Trophoblast cell (in vitro differentiated cells and primary cell): ENCODE results near the gene EPHA1.

ENCODE experiments used
- DNase-seq, 2 donors: peaks; one replicate each; pipeline ENCODE4 v3.0.0-alpha.2; 2016
- H2AFZ ChIP-seq: 2 replicates; pipeline ENCODE4 v1.6.1; 2013; ENCODE audit warnings: low read length, moderate library complexity, mild to moderate bottlenecking; ENCODE audit not compliant: insufficient read depth, poor library complexity
- H2AK5ac ChIP-seq: 2 replicates; pipeline ENCODE4 v1.6.1; 2013; ENCODE audit warnings: mild to moderate bottlenecking, low read length
- H2BK120ac ChIP-seq: 2 replicates; pipeline ENCODE4 v1.6.1; 2013; ENCODE audit warnings: low read length, mild to moderate bottlenecking, moderate library complexity; ENCODE audit not compliant: insufficient read depth, poor library complexity
- H2BK12ac ChIP-seq: 2 replicates; pipeline ENCODE4 v1.6.1; 2013; ENCODE audit warnings: mild to moderate bottlenecking, low read length, moderate library complexity
- H2BK5ac ChIP-seq: 2 replicates; pipeline ENCODE4 v1.6.1; 2013; ENCODE audit warnings: low read length, low read depth, moderate library complexity, mild to moderate bottlenecking; ENCODE audit not compliant: poor library complexity
- H3K14ac ChIP-seq: 2 replicates; pipeline ENCODE4 v1.6.1; 2013; ENCODE audit warnings: mild to moderate bottlenecking, low read length
- H3K18ac ChIP-seq: 2 replicates; pipeline ENCODE4 v1.6.1; 2013; ENCODE audit warnings: mild to moderate bottlenecking, low read length
- H3K23ac ChIP-seq: 2 replicates; pipeline ENCODE4 v1.6.1; 2013; ENCODE audit warnings: low read length
- H3K27ac ChIP-seq: 2 replicates; pipeline ENCODE4 v1.5.1; 2013; ENCODE audit warnings: low read depth, mild to moderate bottlenecking, inconsistent platforms, low read length, moderate library complexity
- H3K27me3 ChIP-seq: 2 replicates; pipeline ENCODE4 v1.6.1; 2013; ENCODE audit warnings: inconsistent platforms, mild to moderate bottlenecking, low read length, moderate library complexity; ENCODE audit not compliant: insufficient read depth
- H3K36me3 ChIP-seq, 2 experiments: 1 replicate in 1 of 2; 2 replicates in 1 of 2; pipeline ENCODE4 v1.6.1; 2013; ENCODE audit warnings: low read length in 2 of 2, mild to moderate bottlenecking in 2 of 2, moderate library complexity in 1 of 2; ENCODE audit not compliant: insufficient read depth in 2 of 2, control insufficient read depth in 1 of 2
- H3K4ac ChIP-seq: 2 replicates; pipeline ENCODE4 v1.6.1; 2013; ENCODE audit warnings: low read depth, mild to moderate bottlenecking, low read length, moderate library complexity
- H3K4me1 ChIP-seq, 2 experiments: 1 replicate in 1 of 2; 2 replicates in 1 of 2; pipeline ENCODE4 v1.6.1; 2013; ENCODE audit warnings: low read length in 2 of 2, mild to moderate bottlenecking in 2 of 2, moderate library complexity in 1 of 2; ENCODE audit not compliant: insufficient read depth in 2 of 2, control insufficient read depth in 1 of 2
- H3K4me2 ChIP-seq: 2 replicates; pipeline ENCODE4 v1.6.1; 2013; ENCODE audit warnings: inconsistent platforms, mild to moderate bottlenecking, low read length, moderate library complexity
- H3K4me3 ChIP-seq: 2 replicates; pipeline ENCODE4 v1.5.1; 2013; ENCODE audit warnings: mild to moderate bottlenecking, low read depth, low read length, inconsistent platforms
- H3K79me1 ChIP-seq: one replicate; pipeline ENCODE4 v1.6.1; 2013; ENCODE audit warnings: low read length
- H3K79me2 ChIP-seq: 2 replicates; pipeline ENCODE4 v1.6.1; 2013; ENCODE audit warnings: low read length, mild to moderate bottlenecking; ENCODE audit not compliant: control insufficient read depth, insufficient read depth, poor library complexity
- H3K9ac ChIP-seq: 2 replicates; pipeline ENCODE4 v1.6.1; 2013; ENCODE audit warnings: mild to moderate bottlenecking, low read length
- H3K9me3 ChIP-seq: 2 replicates; pipeline ENCODE4 v1.6.1; 2013; ENCODE audit warnings: low read depth, mild to moderate bottlenecking, control low read depth, inconsistent platforms, low read length; ENCODE audit not compliant: insufficient read depth
- H4K12ac ChIP-seq: 2 replicates; pipeline ENCODE4 v1.6.1; 2013; ENCODE audit warnings: low read depth, mild to moderate bottlenecking, low read length, moderate library complexity
- H4K8ac ChIP-seq: 2 replicates; pipeline ENCODE4 v1.6.1; 2013; ENCODE audit warnings: low read depth, mild to moderate bottlenecking, low read length, moderate library complexity
- H4K91ac ChIP-seq: one replicate; pipeline ENCODE4 v1.6.1; 2013; ENCODE audit warnings: low read depth, mild to moderate bottlenecking, low read length, moderate library complexity
- WGBS: extraction: QIAGEN DNeasy Blood & Tissue Kit; methylation state at CpG from one replicate; pipeline ENCODE4 v1.1.7; 2013; ENCODE audit warnings: missing lambda C conversion rate; ENCODE audit not compliant: insufficient read length, insufficient coverage; ENCODE audit errors: extremely low coverage; 5-methylcytosine and 5-hydroxymethylcytosine counted together

Gene EPHA1

DNA sequence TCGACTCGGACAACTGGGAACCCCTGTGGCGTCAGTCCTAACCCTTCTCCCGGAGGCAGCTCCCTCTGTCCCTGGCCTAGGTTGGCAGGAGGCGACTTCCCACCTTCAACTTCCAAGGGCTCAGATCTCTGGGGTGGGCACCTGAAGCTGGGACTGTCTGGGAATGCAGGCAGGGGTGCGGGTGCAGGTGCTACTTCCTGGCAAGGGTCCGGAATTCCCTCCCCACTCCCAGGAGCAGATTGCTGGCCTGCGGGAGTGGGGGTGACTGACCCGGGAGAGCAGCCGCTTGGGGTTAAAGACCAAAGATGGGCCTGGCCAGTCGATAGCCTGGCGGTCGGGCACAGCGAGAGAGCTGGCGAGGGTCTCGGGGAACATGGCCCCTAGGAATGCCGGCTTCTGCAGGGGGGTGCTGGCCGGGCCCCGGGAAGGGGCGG, 387 bp downstream of the EPHA1 start:
- peak overlapping the region; percentile 15 for H2BK120ac ChIP-seq
- no peaks in the 10 kb centered on the region for H3K9me3 ChIP-seq
- H2BK5ac ChIP-seq = peak overlapping the region; percentile 71
- peak overlapping the region; percentile 5 for H4K8ac ChIP-seq
- H3K23ac ChIP-seq = no peak overlapping the region
- DNase-seq = no peak
- no CpG with 5 or more reads among the region's 20 CpGs for WGBS
- H3K4me2 ChIP-seq = peak overlapping the region; percentile 74
- peak overlapping the region; percentile 75 for H3K4me3 ChIP-seq
- H3K79me1 ChIP-seq = peaks cover 14% of the 10 kb centered on the region
- H3K4me1 ChIP-seq = peaks cover 26 to 37% of the 10 kb centered on the region in 2 experiments
- peak overlapping the region; percentile 32 for H3K14ac ChIP-seq
- H3K79me2 ChIP-seq = peaks cover 8% of the 10 kb centered on the region
- H3K18ac ChIP-seq = peak overlapping the region; percentile 64
- H3K36me3 ChIP-seq = peaks cover 4 to 6% of the 10 kb centered on the region in 2 experiments
- peak overlapping the region; percentile 36 for H3K9ac ChIP-seq
- H2AK5ac ChIP-seq = peak overlapping the region; percentile 49
- peak overlapping the region; percentile 12 for H3K27ac ChIP-seq
- no peak overlapping the region for H2BK12ac ChIP-seq
- H2AFZ ChIP-seq = peak overlapping the region; percentile 24
- H3K4ac ChIP-seq = peak overlapping the region; percentile 90
- no peaks in the 10 kb centered on the region for H3K27me3 ChIP-seq
- peak overlapping the region; percentile 63 for H4K12ac ChIP-seq
- H4K91ac ChIP-seq = peak overlapping the region; percentile 17

DNA sequence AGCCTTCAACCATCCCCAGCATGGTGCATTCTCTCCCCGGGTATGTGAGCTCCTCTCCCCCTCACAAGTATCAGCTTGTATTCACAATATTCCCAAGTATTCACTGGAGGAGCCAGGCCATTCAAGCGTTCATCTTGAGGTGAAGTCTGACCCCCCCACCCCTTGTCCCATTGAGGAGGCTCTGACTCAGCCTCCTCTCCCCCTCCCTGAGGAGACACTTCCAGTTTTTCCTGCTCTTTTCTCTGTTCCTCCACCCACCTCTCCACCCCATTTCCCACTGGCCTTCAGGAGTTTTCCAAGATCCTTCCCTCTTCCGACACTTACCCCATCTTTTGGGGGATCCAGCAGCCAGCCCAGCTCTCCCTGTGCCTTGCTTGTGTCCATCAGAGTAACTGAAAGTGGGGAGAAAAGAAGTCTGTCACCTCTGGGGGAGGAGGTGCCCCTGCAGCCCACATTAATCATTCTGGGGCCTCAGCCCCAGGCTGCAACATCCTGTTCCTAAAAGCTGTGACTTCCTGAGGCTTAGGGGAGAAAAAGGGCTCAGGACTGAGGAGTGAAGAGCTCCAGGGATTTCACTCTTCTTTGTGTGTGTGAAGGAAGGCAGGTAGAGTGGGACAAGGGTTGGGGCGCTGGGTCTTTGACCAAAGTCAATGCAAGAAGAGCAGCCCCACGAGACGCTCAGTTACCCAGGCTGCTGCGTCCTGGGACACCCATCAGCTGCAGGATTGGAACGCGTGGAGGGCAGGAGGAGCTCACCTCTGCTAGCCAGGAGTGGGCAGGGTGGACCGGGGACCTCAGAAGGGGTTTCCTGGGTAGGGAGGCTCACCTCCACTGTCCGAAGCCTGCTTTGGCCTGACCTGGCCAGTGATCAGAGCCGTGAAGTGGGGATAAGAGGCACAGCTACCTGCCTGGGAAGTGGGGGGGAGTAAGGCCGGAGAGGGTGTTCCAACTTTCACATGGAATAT, 1.1 kb downstream of the EPHA1 start:
- Histone ChIP-seq H4K91ac (peak overlapping the region; percentile 17), H3K27me3 (no peaks in the 10 kb centered on the region), H3K36me3 (peaks cover 4 to 6% of the 10 kb centered on the region in 2 experiments), H2BK12ac (peak overlapping the region; percentile 3), H2AK5ac (peak overlapping the region; percentile 49), H3K9ac (peak overlapping the region; percentile 36), H4K12ac (peak overlapping the region; percentile 63), H3K27ac (peak overlapping the region; percentile 12), H3K18ac (peak overlapping the region; percentile 64), H3K23ac (no peak overlapping the region), H3K79me2 (peaks cover 8% of the 10 kb centered on the region), H2AFZ (peak overlapping the region; percentile 24), H2BK5ac (peak overlapping the region; percentile 71), H3K4me2 (peak overlapping the region; percentile 74), H3K14ac (peak overlapping the region; percentile 32), H3K4me3 (peak overlapping the region; percentile 75), H3K4ac (peak overlapping the region; percentile 90), H3K79me1 (peaks cover 14% of the 10 kb centered on the region), H3K4me1 (peaks cover 26 to 37% of the 10 kb centered on the region in 2 experiments), H4K8ac (peak overlapping the region; percentile 5), H3K9me3 (no peaks in the 10 kb centered on the region), H2BK120ac (peak overlapping the region; percentile 15)
- no CpG with 5 or more reads among the region's 13 CpGs for WGBS
- DNase-seq = no peak

DNA sequence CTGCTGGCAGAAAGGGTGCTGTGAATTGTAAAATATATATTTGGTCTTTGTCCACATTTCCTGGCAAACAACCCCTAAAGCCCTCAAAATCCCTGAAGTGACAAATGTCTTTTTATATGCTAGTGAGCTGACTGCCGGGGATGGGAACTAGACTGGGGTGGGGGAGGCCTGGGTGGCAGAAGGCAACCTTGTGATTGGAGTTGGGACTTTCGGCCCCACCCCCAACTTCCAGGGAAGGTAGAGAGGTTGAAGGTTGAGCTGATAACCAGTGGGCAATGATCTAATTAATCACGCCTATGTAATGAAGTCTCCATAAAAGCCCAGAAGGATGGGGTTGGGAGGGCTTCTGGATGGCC, 2.7 kb downstream of the EPHA1 start:
- Histone ChIP-seq H3K23ac (no peak overlapping the region), H3K9ac (no peak overlapping the region), H2BK5ac (no peak overlapping the region), H4K8ac (no peak overlapping the region), H3K27me3 (no peaks in the 10 kb centered on the region), H3K36me3 (peaks cover 10 to 12% of the 10 kb centered on the region in 2 experiments), H3K4ac (no peak overlapping the region), H3K4me3 (no peak overlapping the region), H2BK12ac (no peak overlapping the region), H3K9me3 (no peaks in the 10 kb centered on the region), H3K18ac (no peak overlapping the region), H3K14ac (no peak overlapping the region), H3K27ac (no peak overlapping the region), H2AFZ (no peak overlapping the region), H2AK5ac (no peak overlapping the region), H3K4me2 (no peak overlapping the region), H3K4me1 (peaks cover 26 to 34% of the 10 kb centered on the region in 2 experiments), H2BK120ac (no peak overlapping the region), H3K79me2 (peaks cover 8% of the 10 kb centered on the region), H3K79me1 (peaks cover 14% of the 10 kb centered on the region), H4K12ac (no peak overlapping the region), H4K91ac (no peak overlapping the region)
- no peak for DNase-seq
- WGBS = no CpG with 5 or more reads among the region's 3 CpGs

DNA sequence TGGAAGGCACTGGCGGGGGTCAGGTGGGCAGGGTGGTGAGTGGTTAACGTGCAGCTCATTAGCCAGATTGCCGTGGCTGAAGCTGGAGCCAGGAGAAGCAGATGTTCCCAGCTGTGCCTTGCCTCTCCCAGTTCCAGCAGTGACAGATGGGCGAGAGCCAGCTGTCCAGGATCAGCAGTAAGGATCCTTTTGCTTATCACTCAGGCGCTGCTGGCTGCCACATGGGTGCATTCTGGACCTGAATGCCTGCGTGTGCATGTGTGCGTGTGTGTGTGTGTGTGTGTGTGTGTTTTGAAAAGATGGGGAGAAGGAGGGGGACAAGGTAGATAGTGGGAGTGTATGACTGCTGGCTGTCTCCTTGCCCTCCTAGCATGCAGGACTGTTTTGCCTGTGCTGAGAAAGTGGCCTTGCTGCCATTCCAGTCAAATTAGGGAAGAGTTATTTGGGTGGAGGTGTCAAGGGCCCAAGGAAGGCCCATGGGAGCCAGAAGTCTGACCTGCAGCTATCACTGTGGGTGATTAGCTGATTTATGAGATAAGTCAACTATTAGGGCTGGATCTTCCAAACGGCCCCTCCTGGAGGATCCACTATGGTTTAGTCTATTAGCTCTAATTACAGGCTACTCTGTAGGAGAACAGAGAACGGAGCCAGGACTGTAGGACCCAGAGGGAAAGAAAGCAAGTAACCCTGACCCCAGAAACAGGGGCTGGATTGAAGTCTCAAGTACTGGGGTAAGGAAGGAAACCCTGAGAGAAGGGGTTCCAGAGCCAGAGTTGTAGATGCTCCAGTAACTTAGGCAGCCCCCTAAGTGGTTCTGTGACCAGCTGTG, 3.3 kb downstream of the EPHA1 start:
- Histone ChIP-seq H2BK12ac (no peak overlapping the region), H3K9ac (no peak overlapping the region), H3K4me2 (no peak overlapping the region), H4K91ac (no peak overlapping the region), H3K23ac (no peak overlapping the region), H3K4me1 (peaks cover 26 to 30% of the 10 kb centered on the region in 2 experiments), H3K79me1 (peaks cover 14% of the 10 kb centered on the region), H2AK5ac (no peak overlapping the region), H3K27ac (no peak overlapping the region), H4K12ac (no peak overlapping the region), H3K9me3 (no peaks in the 10 kb centered on the region), H2BK120ac (no peak overlapping the region), H3K18ac (no peak overlapping the region), H3K36me3 (peaks cover 12 to 18% of the 10 kb centered on the region in 2 experiments), H3K4ac (no peak overlapping the region), H3K79me2 (peaks cover 8% of the 10 kb centered on the region), H2AFZ (no peak overlapping the region), H3K14ac (no peak overlapping the region), H2BK5ac (no peak overlapping the region), H3K4me3 (no peak overlapping the region), H3K27me3 (no peaks in the 10 kb centered on the region), H4K8ac (no peak overlapping the region)
- no peak for DNase-seq
- no CpG with 5 or more reads among the region's 9 CpGs for WGBS
